Fibroblast of upper back skin (primary cell): ENCODE measurements around the gene TBCE.

Source experiments
- DNase-seq: peaks from one replicate; pipeline ENCODE4 v3.0.0-alpha.2; 2013

The TBCE gene, protein sequence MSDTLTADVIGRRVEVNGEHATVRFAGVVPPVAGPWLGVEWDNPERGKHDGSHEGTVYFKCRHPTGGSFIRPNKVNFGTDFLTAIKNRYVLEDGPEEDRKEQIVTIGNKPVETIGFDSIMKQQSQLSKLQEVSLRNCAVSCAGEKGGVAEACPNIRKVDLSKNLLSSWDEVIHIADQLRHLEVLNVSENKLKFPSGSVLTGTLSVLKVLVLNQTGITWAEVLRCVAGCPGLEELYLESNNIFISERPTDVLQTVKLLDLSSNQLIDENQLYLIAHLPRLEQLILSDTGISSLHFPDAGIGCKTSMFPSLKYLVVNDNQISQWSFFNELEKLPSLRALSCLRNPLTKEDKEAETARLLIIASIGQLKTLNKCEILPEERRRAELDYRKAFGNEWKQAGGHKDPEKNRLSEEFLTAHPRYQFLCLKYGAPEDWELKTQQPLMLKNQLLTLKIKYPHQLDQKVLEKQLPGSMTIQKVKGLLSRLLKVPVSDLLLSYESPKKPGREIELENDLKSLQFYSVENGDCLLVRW

DNA sequence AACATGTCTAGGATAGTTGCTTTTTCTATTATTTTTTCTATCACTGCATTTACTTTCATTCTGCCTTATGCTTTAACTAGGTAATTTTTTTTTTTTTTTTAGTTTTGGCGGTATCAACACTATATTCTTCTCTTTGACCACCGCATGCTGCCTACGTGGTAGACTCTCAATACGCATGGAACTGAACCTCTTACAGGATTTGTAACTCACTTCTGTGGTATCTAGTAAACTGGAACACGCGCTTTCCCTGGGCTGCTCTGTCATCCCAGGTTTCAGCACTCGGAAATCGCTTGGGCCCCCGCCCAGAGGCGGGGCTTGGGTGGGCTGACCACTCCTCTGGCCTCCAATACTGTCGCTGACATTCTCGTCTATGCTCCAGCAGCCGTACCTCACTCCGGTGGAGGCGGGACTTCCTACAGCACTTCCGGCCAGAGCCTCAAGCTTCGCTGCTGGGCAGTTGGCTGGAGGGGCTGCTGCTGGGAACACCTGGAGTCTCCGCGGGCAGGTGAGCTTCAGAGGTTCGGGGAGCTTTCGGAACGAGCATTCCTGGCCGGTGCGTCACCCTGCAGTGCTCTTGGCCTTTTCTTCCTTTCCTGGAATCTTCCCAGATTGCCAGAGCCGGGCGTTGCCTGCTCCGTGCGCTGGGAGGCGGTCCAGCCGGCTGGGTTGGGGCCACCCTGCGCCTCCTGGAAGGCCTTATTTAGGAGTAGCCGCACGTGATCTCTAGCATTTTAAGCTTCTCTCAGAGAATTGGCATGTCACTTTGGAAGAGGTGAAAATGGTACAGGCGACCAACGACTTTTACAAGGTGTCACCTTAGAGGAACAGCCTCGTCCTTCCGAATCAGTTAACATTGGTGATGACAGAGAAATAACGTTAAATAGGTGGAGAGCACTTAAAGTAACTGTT is at the start of gene TBCE:
Gene TBCE, plus strand, starts transcription at position 428 of the 909 bp plus-strand sequence. CDS start 12,623 bp downstream, outside the sequence.
- peak; percentile 97 for DNase-seq

DNA sequence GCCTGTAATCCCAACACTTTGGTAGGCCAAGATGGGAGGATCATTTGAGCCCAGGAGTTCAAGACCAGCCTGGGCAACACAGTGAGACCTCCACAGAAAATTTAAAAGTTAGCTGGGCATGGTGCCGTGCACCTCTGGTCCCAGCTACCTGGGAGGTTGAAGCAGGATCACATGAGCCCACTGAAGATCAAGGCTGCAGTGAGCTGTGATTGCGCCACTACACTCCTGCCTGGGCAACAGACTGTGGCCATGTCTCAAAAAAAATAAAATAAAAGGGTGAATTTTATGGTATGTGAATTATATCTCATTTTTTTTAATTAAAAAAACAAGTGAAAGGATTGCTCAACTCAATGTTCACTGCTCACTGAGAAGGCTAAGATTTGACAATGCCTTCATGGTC is 48.0 kb upstream of the TBCE start:
- no peak for DNase-seq

DNA sequence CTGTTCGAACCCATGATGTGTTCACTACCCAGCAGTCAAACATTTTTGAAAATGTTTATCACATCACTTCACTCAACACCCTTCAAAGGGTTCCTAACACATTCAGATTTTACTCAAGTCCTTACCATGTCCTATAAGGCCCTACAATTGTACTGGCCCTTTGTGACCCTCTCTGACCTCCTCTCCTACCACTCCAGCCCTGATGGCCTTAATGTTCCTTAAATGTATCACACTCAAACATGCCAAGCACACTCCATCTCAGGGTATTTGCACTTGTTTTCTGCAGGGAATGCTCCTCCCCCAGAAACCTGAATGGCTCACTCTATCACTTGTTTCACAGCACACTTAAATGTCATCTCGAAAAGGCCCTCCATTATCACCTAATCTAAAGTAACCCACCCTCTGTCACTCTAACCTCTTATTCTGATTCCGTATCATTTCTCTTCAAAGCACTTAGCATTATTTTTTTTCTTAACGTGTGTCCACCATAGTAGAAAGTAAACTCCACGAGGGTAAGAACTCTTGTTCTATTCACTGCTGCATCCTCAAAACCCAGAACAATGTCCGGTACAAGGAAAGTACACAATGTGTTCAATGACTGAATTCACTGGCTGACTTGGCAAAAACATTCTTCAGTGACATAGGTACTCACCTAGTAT is 46.6 kb upstream of the TBCE start:
- DNase-seq: no peak

DNA sequence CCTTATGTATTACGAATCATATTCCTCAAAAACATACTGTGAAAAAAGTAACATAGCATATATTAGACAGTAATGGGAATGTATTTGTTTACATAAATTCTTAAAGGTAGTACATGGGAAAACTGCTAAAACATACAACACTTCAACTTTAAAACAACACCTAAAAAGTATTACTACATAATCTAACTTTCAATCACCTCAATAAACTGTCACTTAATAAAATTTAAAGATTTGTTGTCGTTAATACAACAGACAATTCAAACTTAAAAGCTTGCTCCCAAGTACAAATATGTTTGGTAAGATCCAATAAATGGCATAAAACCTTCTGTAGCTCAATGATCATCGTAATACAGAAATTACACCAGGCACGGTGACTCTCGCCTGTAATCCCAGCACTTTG is 42.9 kb upstream of the TBCE start:
- DNase-seq: no peak

DNA sequence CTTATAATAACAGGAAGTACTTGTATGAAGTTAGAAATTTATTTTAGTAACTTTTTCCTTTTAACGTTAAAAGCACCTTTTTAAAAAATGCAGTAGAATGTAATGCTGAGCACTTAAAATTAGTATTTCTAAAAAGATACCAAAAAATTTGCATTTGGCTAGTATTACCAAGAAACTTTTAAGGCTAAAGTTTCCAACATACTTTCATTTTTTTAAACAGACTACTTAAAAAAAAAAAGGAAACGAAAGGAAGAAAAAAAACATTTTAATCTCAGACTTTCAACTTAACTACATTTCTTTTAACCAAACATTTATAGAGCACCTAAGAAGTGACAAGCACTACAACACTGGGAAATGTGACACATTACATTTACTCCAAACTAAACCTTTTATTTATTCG is 42.1 kb upstream of the TBCE start:
- DNase-seq: no peak

DNA sequence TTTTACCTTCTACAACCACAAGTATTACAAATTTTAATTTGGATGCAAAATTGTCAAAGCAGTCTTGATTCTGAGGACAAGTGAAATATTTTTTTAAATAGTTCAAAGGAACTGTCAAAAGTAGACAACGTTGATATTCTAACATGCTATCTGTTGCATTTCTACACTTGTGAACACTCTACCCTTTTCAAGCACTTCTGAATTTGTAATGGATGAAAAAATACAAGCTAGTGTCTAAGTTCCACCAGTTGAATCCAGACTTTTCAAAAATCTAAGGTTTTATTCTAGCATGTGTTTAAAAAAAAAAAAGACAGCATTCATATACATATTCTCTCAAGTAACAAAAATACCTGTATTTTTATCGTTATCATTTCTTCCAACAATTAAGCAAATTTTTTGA is 41.4 kb upstream of the TBCE start:
- no peak for DNase-seq

DNA sequence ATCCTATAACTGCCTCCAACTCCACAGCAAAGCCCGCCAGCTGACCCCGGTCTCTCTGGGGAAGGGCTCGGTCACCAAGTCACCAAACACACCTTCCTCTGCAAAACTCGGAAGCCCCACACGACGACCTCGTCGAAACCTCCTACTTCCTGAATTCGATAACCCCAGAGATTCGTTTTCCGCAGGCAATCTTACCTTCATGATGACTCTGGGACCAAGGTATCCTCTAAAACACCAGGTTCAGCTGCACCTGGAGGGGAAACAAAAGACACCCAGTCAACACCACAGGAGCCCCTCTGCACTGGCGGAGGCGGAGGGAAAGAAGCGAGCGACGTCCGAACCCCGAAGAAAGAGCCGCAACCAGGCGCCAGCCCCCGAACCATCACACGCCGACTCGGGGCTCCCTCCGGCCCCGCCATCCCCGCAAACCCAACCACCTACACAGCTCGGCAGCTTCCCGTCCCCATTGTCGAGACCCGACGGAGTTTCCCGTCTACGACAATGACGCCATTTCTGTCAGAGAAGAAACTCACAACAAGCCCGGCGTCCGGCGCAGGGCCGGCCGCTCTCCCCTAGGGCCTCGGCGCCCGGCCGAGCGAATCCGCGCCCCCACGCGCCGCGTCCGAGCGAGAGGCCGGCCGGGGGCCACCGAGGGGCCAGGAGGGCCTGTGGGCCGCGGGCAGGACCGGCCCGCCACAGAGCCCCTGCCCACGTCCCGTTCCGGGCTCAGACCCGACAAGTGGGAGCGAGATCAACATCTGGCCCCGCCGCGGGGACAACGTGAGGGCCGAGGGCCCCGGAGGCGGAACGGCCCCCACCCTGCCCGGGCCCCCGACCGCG is 40.3 kb upstream of the TBCE start:
- DNase-seq: no peak

DNA sequence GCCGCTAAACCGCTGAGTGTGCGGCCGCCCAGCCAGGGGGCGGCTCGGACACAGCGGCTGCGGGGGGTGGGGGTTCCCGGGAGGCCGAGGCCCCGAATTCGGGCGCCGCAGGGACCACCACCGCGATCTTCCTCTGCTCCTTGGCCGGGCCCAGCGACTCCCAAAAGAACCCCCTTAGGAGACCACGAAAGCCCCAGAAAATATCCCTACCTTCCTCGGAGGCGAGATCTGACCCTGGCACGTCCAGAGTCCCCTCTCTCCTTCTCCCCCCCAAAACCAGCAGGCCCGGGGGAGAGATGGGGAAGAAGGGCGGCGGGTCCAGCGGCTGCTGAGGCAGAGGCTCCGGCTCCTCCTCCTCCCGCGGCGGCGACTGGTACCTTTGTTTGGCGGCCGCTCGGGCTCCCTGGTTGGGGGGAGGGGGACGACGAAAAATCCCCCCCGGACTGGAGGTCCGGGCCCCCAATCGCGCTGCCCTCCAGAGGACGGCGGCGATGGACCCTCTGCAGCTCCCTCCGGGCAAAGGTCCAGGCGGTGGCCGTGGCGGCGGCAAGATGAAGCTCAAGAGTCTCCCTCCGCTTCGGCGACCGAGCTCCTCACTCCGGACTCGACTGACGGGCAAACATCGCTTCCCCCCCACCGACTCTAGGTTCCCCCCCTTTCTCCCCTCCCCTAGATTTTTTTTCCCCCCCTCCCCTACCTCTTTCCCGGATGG is 39.5 kb upstream of the TBCE start, which contains the start of gene ARID4B:
Gene ARID4B, minus strand, starts transcription at position 621 of the 712 bp plus-strand sequence. CDS start 1,260 bp downstream, outside the sequence.
- no peak for DNase-seq

DNA sequence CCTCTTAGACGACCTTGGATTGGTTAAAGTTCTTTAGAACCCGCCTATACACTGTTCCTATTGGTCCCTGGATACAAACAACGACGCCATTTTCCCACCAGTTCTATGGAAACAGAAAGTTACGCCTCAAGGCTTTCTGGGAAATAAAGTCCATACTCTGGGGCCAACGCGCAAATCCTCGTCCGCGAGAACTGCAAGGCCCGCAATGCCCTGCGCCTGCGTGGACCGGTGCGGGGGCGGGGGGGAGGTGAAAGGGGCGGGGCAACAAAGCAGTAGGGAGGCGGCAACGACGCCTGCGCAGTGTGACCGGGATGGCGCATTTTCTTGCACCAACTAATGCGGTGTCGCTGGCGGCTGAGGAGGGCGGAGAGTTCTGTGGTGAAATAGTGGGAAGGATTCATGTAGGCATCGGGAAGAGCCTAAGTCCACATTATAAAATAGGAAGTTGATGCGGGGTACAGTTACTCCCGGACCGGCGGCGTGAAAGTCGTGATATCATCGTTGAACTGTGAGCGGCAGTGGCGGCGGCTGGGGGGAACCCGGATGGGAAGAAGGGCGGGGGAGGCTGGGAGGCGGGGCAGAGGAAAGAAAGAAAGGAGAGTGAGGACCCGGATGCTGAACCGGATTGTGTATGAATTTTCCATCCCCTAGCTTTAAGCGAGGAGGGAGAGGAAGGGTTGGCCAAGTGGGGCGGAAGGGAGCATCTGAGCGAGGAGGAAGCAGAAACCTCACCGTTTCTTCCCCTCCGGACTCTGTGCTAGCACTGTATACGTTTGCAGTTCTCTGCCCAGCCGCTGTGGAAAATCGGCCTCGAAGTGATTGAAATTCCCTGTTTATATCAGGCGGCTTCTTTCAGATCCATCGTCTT is 38.7 kb upstream of the TBCE start, which contains the start of gene GGPS1:
Gene GGPS1, plus strand, starts transcription at position 300 of the 868 bp plus-strand sequence. CDS start 6,695 bp downstream, outside the sequence.
- peak; percentile 100 for DNase-seq

DNA sequence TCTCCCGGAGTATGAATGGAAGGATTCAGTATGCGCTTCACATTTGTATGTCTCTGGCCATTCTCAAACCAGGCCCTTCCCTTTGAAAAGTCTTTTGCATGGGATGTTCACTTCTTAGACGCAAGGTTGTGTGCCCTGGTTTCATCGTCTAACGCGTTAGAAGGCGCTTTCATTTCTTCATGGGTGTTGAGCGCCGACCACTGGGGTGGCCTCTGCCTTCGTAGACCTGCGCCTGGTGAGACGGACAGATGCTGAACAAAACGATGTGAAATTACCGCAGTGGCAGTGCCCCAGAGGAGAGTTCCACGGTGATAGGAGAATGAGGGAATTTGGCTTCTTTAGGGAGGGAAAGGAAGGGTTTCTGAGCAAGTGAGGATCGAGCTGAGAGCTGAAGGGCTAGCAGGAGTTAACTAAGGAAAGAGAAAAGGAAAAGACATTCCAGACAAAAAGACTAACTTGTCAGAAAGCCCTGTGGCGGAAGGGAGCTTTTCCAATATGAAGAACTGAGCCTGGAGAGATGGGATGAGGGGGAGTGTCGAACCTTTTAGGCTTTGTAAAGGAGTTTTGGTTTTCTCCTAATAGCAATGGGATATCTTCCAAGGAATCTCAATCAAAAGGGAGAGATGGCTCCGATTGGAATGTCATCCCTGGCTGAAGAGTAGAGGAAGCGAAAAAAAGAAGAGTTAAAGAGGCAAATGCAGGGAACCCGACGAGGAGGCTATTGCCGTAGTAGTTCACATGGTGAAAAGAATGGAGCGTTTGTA is 37.9 kb upstream of the TBCE start:
- no peak for DNase-seq

DNA sequence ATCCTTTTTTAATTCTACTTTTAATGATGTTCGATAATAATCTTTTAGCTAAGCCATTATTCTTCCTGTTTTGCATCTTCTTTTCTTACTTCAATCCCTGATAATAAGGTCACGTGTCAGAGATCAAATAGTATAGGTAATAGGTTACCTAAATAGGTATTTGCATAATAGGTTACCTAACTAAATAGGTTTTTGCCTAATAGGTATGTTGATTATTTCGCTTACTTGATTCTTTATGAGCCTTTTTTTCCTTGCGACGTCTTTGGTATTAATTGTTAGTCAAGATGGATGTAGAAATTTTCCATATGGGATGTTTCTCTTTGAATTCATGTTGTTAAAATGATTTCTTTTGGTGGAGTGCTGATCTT is 36.3 kb upstream of the TBCE start:
- no peak for DNase-seq

DNA sequence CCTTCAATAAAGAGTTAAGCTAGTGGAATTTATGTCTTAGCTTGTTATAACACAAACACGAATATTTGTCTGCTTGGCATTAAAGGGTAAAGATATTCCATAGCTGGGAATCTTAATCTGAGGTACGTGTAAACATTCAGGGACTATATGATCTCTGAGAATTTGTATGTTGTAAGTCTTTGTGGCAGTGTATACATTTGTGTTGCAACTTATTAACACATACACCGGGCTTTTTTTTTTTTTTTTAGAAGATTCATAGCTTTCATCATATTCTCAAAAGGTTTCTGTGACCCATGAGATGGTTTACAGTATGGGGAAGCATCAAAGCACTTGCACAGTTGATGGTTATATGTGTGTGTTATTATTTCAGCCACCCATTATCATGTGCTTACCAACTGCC is 35.8 kb upstream of the TBCE start:
- no peak for DNase-seq

DNA sequence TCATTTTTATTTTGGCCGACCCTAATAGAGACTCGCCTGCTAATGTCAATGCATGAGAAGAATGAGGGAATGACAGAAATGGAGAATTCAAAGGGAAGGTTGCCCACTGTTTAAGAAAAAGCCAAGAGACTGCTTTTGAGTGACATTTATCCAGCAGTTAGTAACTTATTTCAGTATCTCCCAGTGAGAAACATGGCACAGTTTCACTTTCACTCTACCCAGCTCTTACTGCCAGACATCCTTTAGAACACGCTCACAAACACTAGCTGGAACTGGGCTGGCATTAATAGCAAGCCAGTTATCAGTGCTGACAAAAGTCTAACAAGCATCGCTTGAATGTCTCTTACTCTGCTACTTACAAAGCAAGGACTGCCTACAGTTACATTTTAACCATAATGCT is 30.3 kb upstream of the TBCE start:
- DNase-seq: no peak

DNA sequence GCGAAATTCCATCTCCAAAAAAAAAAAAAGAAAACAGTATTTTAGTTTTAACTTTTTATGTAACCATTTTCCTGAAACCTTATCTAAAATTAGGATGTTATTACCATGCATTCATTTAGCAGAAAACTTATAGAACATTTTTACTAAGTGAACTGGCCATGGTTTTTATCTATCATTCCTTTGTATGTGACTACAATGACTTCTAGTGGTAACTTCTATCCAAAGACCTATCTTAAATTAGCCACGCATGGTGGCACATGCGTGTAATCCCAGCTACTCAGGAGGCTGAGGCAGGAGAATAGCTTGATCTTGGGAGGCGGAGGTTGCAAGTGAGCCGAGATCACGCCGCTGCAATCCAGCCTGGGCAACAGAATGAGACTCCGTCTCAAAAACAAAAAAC is 27.5 kb upstream of the TBCE start:
- peak; percentile 10 for DNase-seq

DNA sequence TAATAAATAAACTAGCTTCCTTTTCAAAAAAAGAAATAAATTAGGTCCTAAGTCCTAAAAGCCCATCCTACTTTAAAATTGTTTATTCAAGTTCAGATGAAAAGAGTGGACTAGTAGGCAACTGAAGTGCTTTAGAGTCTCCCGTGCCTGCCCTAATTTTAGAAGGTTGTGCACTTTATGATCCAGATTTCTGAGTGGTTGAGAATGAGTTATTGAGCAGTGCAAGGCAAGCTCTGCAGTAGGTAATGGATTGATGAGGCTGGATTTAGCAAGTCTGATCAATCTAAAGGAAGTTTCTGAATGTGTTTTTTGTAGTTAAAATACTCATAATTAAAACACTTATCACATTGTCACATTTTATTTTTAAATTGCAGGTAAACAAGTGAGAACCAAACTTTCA is 25.9 kb upstream of the TBCE start:
- no peak for DNase-seq

DNA sequence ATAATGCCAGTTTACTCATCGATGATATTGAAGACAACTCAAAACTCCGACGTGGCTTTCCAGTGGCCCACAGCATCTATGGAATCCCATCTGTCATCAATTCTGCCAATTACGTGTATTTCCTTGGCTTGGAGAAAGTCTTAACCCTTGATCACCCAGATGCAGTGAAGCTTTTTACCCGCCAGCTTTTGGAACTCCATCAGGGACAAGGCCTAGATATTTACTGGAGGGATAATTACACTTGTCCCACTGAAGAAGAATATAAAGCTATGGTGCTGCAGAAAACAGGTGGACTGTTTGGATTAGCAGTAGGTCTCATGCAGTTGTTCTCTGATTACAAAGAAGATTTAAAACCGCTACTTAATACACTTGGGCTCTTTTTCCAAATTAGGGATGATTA is 25.2 kb upstream of the TBCE start:
- no peak for DNase-seq

DNA sequence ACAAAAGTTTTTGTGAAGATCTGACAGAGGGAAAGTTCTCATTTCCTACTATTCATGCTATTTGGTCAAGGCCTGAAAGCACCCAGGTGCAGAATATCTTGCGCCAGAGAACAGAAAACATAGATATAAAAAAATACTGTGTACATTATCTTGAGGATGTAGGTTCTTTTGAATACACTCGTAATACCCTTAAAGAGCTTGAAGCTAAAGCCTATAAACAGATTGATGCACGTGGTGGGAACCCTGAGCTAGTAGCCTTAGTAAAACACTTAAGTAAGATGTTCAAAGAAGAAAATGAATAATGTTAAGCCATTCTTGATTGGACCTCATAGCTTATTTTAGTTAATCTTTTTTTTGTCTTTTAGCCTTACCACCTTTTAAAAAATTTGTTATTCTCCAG is 24.8 kb upstream of the TBCE start:
- no peak for DNase-seq

DNA sequence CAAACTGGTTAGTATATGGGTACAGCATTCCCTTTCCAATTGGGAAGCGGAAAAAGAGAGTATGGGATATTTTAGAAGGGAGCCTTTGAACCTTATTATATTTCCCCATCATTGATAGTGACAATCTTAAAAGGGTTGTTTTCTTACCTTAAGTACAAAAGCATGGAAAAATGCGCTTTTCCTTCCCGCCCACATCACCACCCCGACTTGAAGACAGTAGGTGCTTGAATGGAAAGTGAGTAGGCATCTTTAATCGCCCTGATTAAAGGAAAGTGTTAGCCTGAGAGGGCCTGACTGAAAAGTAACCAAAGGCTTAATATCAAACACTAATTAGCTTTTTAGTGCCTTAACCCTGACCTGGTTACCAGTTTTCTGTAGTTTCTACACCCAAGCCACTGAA is 23.5 kb upstream of the TBCE start:
- no peak for DNase-seq

DNA sequence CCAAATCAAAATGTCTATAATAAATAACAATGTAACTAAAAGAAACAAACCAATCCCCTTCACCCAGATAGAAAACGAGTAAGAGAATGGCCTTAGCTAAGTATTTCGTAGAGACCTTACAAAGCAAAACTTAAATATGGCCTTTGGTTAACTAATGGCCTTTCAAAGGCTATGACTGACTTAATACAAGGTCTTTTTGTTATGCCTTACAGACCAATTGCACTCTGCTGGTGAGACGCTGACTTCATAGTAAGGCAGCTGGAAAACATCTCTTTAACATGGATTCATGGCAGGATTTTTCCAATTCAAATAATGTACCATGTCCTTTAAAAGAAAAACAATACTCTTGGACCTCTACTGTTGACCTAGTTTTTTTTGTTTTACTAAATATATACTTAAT is 15.8 kb upstream of the TBCE start:
- no peak for DNase-seq

DNA sequence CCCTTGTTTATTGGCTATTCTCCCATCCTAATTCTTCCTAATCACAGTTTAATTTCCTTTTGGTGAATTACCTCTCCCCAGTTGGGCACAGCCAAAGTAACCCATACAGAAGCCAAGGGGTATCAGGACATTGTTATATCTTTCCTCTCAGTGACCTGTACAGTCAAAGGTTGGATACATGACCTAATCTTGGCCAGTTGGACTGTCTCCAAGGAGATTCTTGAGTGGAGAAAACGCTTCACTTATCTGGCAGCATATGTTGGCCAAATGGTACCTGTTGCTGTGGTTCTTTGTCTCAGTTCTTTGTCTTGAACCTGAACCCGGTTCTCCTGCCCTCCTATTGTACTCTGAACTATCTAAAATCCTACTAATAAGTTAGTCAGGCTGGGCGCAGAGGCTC is 15.3 kb upstream of the TBCE start:
- DNase-seq: no peak
